Renal pelvis (tissue), 4 donors: ENCODE results near the gene ATP11A. TPM values are rescaled to one million over a fixed set of nuclear protein-coding genes. Genes with fewer than 3 reads are reported as not detected.
"Not testable (repeated sequence)": the region's sequence is repeated elsewhere in the genome, so short reads cannot be mapped to it uniquely, and the experiment has no call there.

Experiments
- DNase-seq: peaks from one replicate; pipeline ENCODE4 v3.0.0-alpha.2; 2013
- polyA plus RNA-seq, 3 donors: library from polyadenylated mRNA; unstranded; fragments of 120-200 nt; gene quantifications; one replicate each; pipeline ENCODE4 v1.2.1, GENCODE V29; 2013; ENCODE audit not compliant: insufficient read length in 3 of 3

The ATP11A gene
- polyA plus RNA-seq, 3 donors = 39.0 to 68.3 (median 60.9) TPM

DNA sequence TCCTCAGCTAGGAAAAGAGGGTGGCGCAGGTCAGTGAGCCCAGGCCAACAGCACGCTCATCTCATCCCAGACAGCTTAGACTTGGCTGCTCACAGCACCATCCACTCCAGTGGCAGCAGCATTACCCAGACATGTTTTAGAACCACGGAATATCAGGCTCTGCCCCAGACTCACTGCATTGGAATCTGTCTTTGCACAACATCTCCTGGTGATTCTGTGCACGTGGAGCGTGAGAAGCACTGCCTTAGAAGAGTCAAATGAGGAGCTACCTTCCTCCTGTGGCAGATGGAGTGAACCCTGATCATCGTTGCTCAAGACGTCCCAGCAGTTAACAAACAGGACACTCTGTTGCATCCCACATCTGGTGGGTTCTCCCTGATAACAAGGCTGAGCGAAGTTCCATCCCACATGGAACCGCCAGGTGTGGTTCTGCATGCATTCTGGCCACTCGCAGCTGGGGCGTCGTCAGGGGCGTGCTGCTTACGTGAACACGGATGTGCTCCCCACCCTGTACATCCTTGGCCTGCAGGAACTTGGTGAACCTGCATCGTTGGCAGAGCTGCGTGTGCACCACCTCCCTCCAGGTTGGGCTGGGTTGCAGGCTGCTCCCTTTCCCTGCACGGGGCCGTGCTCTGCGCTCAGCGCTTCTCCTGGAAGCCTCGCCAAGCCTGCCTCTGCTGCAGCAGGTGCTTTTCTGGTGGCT, 25.2 kb upstream of the ATP11A start:
- no peak for DNase-seq

GRCh38 chr13:112668924-112669323, 20.9 kb upstream of the ATP11A start:
- no peak for DNase-seq

- DNase-seq = no peak
Measured at GRCh38 chr13:112669881-112670499, 19.8 kb upstream of the ATP11A start.

- no peak for DNase-seq
Measured at GRCh38 chr13:112670864-112671263, 19.0 kb upstream of the ATP11A start.

DNA sequence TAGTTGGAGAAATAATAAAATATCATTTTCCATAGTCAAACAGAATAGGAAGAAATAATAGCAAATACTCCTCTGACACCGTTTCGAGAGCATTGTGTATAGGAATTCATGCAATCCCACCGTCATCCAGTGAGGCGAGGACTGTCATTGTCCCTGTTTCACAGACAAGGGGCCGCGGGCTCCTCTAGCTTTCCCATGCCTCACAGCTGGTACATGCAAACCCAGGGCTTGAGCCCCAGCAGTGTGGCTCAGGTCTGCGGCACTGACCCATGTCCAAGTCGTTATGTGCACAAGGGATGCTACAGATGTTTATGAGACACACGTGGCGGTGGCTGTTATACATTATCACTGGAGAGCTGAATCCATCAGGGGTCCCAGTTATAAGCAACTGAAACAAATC, 18.5 kb upstream of the ATP11A start:
- DNase-seq = no peak

DNA sequence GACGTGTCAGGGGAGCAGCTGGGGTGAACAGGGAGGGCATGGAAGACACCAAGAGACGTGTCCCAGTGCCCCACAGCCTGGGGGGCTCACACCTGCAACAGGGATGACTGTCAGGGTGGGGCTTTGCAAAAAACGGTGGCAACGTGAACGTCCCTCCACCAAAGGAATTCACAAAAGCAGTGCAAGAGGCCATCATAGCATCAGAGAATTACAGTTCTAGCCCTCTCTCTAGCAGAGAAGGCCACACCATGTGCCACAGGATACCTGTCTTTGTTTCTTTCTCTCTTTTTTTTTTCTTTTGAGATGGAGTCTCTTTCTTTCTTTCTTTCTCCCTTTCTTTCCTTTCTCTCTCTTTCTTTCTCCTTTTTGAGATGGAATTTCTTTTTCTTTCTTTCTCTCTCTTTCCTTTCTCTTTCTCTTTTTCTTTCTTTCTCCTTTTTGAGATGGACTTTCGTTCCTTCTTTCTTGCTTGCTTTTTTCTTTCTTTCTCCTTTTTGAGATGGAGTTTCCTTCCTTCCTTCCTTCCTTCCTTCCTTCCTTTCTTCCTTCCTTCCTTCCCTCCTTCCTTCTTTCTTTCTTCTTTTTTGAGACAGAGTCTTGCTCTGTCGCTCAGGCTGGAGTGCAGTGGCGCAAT, 17.1 kb upstream of the ATP11A start:
- no peak for DNase-seq

DNA sequence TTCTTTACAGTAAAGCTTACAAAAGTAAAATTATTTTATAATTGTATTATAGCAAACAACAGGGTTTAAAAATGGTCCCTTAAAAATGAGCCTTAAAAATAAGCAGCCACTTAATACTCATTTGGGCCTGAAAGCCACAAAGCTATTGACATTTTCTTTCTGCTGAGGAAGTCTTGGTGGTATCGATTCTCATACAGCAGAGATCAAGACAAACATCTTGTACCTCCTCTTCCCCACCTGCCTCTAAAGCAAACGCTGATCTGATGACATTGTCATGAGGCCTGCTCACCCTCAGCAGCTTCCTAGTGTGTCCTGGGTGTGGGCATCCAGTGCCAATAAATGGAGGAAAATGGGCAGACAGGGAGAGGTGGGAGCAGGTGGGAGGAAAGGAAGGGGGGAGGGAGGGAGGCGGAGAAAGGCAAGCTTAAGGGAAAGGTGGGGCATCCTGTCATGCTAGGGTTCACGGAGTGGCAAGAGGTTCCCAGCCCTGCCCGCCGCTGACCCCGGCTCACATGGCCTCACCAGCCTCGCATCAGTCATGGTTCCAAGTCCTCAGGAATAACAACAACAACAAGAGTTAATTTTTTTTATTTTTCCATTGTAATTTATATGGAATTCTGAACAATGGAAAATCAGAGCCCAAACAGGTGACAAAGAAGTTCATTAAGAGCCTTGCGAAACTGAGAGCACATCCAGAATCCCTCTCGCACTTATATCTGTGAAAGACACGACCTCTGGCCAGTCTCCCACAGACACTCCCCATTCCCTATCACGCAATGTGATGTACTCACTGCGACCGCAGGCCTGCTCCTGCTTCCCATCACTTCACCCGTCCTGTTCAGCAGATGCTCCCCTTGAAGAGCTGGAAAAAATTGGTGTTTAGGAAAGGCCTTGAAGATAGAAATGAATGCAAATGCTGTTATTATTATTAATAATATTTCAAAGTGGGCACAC, 15.1 kb upstream of the ATP11A start:
- no peak for DNase-seq

GRCh38 chr13:112675366-112675756, 14.5 kb upstream of the ATP11A start:
- no peak for DNase-seq

GRCh38 chr13:112677421-112677962, 12.3 kb upstream of the ATP11A start:
- DNase-seq = not testable (repeated sequence)

- no peak for DNase-seq
Measured at GRCh38 chr13:112679381-112679780, 10.5 kb upstream of the ATP11A start.

GRCh38 chr13:112679932-112680677, 9.7 kb upstream of the ATP11A start:
- DNase-seq = no peak

DNA sequence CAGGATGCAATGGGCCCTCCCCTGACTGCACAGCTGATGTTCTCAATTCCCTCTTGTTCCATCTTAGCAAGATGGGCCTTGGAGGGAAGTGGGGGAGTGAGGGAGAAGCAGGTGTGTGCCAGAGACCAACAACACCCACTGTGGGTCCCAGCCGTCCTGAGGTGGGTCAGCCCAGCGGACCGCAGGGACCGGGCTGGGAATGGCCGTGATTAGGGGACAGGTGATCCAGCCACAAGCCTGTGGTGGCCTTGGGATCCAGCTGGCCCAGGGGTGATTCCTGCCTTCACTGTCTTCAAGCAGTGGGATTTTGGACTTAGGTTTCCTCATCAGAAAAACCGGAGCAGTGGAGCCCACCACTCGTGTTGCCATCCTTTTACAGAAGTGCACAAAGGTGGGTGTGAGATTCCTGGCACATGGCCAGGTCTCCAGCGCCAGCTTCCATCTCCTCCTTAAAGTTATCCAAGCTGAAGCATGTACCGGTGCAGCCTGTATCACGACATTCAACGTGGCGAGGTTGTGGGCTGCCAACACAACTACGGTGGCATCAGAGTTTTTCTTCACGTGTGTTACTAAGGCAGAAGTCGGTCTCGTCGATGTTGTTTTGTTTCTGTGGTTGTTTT, 9.0 kb upstream of the ATP11A start:
- no peak for DNase-seq

- DNase-seq = no peak
Measured at GRCh38 chr13:112683581-112683980, 6.3 kb upstream of the ATP11A start.

GRCh38 chr13:112684071-112684845, 5.6 kb upstream of the ATP11A start:
- DNase-seq = no peak

GRCh38 chr13:112685189-112685805, 4.5 kb upstream of the ATP11A start:
- DNase-seq = not testable (repeated sequence)

GRCh38 chr13:112685896-112686295, 3.9 kb upstream of the ATP11A start:
- no peak for DNase-seq

GRCh38 chr13:112686364-112686763, 3.5 kb upstream of the ATP11A start:
- no peak for DNase-seq

GRCh38 chr13:112686987-112687386, 2.9 kb upstream of the ATP11A start:
- no peak for DNase-seq

DNA sequence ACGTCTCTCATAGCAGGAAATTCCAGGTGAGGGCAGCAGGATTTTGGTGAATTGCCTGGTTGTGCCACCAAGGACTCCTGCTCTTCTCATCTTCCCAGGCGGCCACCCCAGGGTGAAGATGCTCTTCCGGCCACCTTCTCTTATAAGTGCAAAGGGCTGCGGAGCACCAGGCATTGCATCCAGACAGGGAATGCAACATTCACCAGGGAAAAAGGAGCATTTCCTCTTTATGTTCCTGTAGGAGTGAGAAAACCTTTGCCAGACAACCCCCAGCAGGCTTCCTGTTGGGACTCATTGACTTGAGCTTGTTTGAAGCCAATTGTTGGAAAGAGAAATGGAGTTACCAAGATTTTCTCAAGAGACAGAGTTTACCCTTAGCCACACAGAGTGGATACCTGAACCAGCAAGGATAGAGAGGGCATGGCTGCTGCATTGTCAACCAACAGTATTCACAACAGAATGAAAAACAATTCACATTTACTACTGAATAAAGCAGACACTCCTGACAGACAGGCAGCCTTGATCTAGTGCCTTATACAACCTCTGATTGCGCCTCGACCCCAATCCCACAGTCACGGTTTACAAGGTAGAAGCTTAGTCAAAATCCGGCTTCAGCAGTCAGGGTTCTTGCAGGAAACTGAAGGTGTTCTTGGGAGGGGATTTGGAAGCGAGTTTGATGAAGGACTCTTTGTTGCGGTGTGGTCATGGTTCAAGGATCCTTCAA, 1.8 kb upstream of the ATP11A start:
- no peak for DNase-seq
